Natural killer cell (primary cell): Measurements from ENCODE around the gene ZNF80. TPM values are rescaled to one million over a fixed set of nuclear protein-coding genes. Genes with fewer than 3 reads are reported as not detected.

Experiments used
- ATAC-seq, 3 donors: fragments of 150-1000 bp in 2 of 3; fragments of 200-7000 bp in 1 of 3; cut with Tn5 transposase; 1 replicate in 1 of 3; 2 replicates in 2 of 3; pipeline ENCODE4 v1.10.0; 2021; ENCODE audit warnings: mild to moderate bottlenecking in 2 of 3, moderate library complexity in 2 of 3
- DNase-seq, 2 donors: peaks; one replicate each; pipeline versions ENCODE4 v3.0.0 to v3.0.0-alpha.2; 2013 to 2021; ENCODE audit warnings: mixed read lengths in 1 of 2
- H3K27ac ChIP-seq: one replicate; pipeline ENCODE4 v1.5.1; 2013; ENCODE audit warnings: mild to moderate bottlenecking, low read length
- H3K27me3 ChIP-seq: one replicate; pipeline ENCODE4 v1.6.1; 2013; ENCODE audit warnings: low read length; ENCODE audit not compliant: control insufficient read depth, insufficient read depth
- H3K36me3 ChIP-seq: one replicate; pipeline ENCODE4 v1.6.1; 2013; ENCODE audit warnings: low read length; ENCODE audit not compliant: control insufficient read depth, insufficient read depth
- H3K4me1 ChIP-seq: one replicate; pipeline ENCODE4 v1.6.1; 2013; ENCODE audit warnings: low read length; ENCODE audit not compliant: control insufficient read depth, insufficient read depth
- H3K4me3 ChIP-seq: one replicate; pipeline ENCODE4 v1.5.1; 2013; ENCODE audit warnings: low read length
- H3K9me3 ChIP-seq: one replicate; pipeline ENCODE4 v1.6.1; 2013; ENCODE audit warnings: low read length; ENCODE audit not compliant: control insufficient read depth, insufficient read depth
- H3K27ac Mint-ChIP-seq, 2 donors: one replicate each; pipeline ENCODE4 v1.8.0; 2022; ENCODE audit warnings: mild to moderate bottlenecking in 2 of 2, mixed read lengths in 2 of 2, moderate library complexity in 1 of 2
- H3K27me3 Mint-ChIP-seq, 2 donors: one replicate each; pipeline ENCODE4 v1.8.0; 2022; ENCODE audit warnings: low read depth in 2 of 2, mixed read lengths in 2 of 2
- H3K36me3 Mint-ChIP-seq: one replicate; pipeline ENCODE4 v1.8.0; 2022; ENCODE audit warnings: mixed read lengths
- H3K4me1 Mint-ChIP-seq, 2 donors: one replicate each; pipeline ENCODE4 v1.8.0; 2022; ENCODE audit warnings: mixed read lengths in 2 of 2
- H3K4me3 Mint-ChIP-seq: one replicate; pipeline ENCODE4 v1.8.0; 2022; ENCODE audit warnings: mild to moderate bottlenecking, moderate library complexity, mixed read lengths
- H3K9me3 Mint-ChIP-seq, 2 donors: one replicate each; pipeline ENCODE4 v1.8.0; 2022; ENCODE audit warnings: mixed read lengths in 2 of 2
- CTCF ChIP-seq: fragments of 200-600 bp; IDR thresholded peaks from one replicate; pipeline ENCODE4 v1.8.0; 2022; ENCODE audit warnings: antibody characterized with exemption
- WGBS: methylation state at CpG from one replicate; pipeline ENCODE4 v1.1.7; 2013; ENCODE audit warnings: missing lambda C conversion rate; ENCODE audit not compliant: insufficient coverage; 5-methylcytosine and 5-hydroxymethylcytosine counted together
- intact Hi-C: fragments of 100-400 bp; cut with micrococcal nuclease; formaldehyde crosslinking; loops from one replicate; pipeline ENCODE4 v1.14.2; 2022
- total RNA-seq, 4 donors: library from RNA; stranded (reverse); fragments of 120-200 nt in 1 of 4; gene quantifications; one replicate each; pipeline versions ENCODE4 v1.2.3 to v1.2.4, GENCODE V29; 2013 to 2022

ZNF80 gene
- total RNA-seq, 3 donors from 2014 or later (not counting 1 experiment from before 2014, with no cell fraction given): 0.48 to 2.3 (median 2.1) TPM

- no peaks in the 10 kb centered on the region for H3K27me3 ChIP-seq
- no peaks in the 10 kb centered on the region for H3K4me1 ChIP-seq
- no peak overlapping the region for H3K4me3 ChIP-seq
- intact Hi-C loops: no loop called here
- no peak overlapping the region for H3K27ac ChIP-seq
- H3K9me3 Mint-ChIP-seq: no peaks in the 10 kb centered on the region
- H3K4me3 Mint-ChIP-seq: no peak overlapping the region
- H3K36me3 ChIP-seq: no peaks in the 10 kb centered on the region
- WGBS: no CpG with 5 or more reads among the region's 1 CpG
- TF ChIP-seq CTCF: no peak
- H3K36me3 Mint-ChIP-seq: no peaks in the 10 kb centered on the region
- H3K27me3 Mint-ChIP-seq: no peaks in the 10 kb centered on the region
- H3K9me3 ChIP-seq: no peaks in the 10 kb centered on the region
- H3K27ac Mint-ChIP-seq: no peak overlapping the region
- no peak for DNase-seq
- no peak for ATAC-seq
- peaks cover 14 to 16% of the 10 kb centered on the region in 2 donors for H3K4me1 Mint-ChIP-seq
Observed at GRCh38 chr3:114259566-114259965, 22.2 kb upstream of the ZNF80 start.

- WGBS: 90% methylated on average over 1 of the region's 1 CpG
- Mint-ChIP-seq H3K4me3 (no peak overlapping the region), H3K4me1 (peaks cover 15 to 20% of the 10 kb centered on the region in 2 donors), H3K9me3 (peaks cover 3 to 4% of the 10 kb centered on the region in 2 donors), H3K36me3 (no peaks in the 10 kb centered on the region), H3K27ac (peak overlapping the region; percentile 73 to 75), H3K27me3 (no peaks in the 10 kb centered on the region)
- H3K4me3 ChIP-seq: no peak overlapping the region
- no peak overlapping the region for H3K27ac ChIP-seq
- no peaks in the 10 kb centered on the region for H3K27me3 ChIP-seq
- no peaks in the 10 kb centered on the region for H3K36me3 ChIP-seq
- TF ChIP-seq CTCF: no peak
- no peaks in the 10 kb centered on the region for H3K4me1 ChIP-seq
- H3K9me3 ChIP-seq: no peaks in the 10 kb centered on the region
- intact Hi-C loops: no loop called here
- no peak for ATAC-seq
- no peak for DNase-seq
Observed at GRCh38 chr3:114253505-114253904, 16.1 kb upstream of the ZNF80 start.

GRCh38 chr3:114252954-114253353 is 15.6 kb upstream of the ZNF80 start:
- peak overlapping the region; percentile 73 to 75 for H3K27ac Mint-ChIP-seq
- intact Hi-C loops: no loop called here
- no peak overlapping the region for H3K27ac ChIP-seq

More at GRCh38 chr3:114252954-114253353, 15.6 kb upstream of the ZNF80 start:
- H3K36me3 Mint-ChIP-seq: no peaks in the 10 kb centered on the region
- DNase-seq (no peak), ATAC-seq (no peak)
- no peaks in the 10 kb centered on the region for H3K27me3 ChIP-seq
- no peaks in the 10 kb centered on the region for H3K27me3 Mint-ChIP-seq
- peaks cover 3 to 4% of the 10 kb centered on the region in 2 donors for H3K9me3 Mint-ChIP-seq
- WGBS: no CpG with 5 or more reads among the region's 1 CpG
- no peaks in the 10 kb centered on the region for H3K4me1 ChIP-seq
- no peaks in the 10 kb centered on the region for H3K9me3 ChIP-seq
- H3K4me3 ChIP-seq: no peak overlapping the region
- H3K4me3 Mint-ChIP-seq: no peak overlapping the region
- H3K4me1 Mint-ChIP-seq: peaks cover 15 to 20% of the 10 kb centered on the region in 2 donors
- no peak for TF ChIP-seq CTCF
- H3K36me3 ChIP-seq: no peaks in the 10 kb centered on the region
